Measurements from ENCODE around the gene FOSL2.

Gene FOSL2

DNA sequence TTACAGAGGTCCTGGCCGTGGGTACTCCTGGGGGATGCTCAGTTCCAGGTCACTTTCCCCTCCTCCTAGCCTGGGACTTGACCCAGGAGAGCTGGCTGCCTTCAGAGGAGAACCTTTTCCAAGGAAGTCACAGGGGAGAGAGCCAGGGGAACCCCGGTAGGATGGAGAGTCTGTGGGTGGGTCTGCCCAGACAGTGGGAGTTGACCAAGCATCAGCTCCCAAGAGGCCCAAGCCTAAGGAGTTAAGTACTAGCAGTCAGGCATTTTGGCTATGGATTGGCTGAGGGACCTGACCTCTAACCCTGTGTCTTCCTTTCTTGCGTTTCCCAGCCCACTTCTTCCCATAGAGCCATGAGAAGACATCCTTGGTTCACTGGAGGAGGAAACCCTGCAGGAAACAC lies 54.4 kb downstream of the FOSL2 start:
- in situ Hi-C loops (cut with HindIII; ENCODE audit: low sequenced_read_pairs): no loop called here

DNA sequence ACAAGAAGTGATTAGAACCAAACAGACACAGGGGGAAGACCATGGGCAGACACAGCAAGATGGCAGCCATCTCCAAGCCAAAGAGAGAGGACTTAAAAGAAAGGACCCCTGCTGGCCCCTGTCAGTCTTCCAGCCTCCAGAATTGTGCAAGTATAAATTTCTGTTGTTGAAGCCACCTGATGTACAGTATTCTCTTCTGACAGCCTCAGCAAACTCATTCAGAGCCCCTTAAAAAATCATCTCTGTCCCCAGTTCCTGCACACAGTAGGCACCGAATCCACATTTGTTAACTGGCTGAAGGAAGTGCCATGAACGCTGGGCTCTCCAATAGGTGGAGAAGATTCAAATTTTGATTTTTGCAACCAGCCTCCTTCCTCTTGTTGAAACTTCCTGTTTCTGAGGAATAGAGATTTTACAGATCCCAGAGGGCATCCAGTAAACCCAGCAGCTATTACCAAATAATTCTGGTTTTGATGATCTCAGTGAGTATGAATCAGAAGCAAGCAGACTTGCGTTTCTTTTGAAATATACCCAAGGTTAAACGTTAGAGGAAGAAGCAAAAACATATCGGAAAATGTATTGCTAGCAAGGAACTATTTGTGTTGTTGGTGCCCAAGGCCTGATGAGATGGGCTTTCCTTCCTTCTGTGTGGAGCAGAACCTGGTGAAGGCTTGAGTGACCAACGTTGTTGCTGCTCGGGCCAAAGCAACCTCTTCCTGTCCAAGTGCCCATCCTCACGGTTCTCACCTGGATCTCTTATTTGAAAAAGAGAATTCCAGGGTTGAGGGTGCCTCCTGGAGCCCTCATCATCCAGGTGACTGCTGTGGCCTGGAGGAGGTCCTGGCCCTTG lies 55.5 kb downstream of the FOSL2 start:
- in situ Hi-C loops (cut with HindIII; ENCODE audit: low sequenced_read_pairs): no loop called here

DNA sequence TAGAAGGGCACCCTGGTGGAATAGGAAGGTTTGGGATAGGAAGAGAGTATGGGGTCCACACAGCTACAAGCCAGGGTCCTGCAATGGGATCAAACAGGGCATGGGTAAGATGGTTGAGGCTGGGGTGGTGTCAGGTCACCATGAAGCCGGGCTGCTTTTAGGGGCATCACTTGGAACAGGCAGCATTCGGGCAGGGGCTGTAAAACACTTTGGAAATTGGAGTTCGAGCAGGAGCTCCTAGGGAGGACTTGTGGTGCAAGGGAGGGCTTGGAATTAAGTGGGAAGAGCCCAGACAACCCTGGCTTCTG lies 56.1 kb downstream of the FOSL2 start:
- in situ Hi-C loops (cut with HindIII; ENCODE audit: low sequenced_read_pairs): no loop called here

DNA sequence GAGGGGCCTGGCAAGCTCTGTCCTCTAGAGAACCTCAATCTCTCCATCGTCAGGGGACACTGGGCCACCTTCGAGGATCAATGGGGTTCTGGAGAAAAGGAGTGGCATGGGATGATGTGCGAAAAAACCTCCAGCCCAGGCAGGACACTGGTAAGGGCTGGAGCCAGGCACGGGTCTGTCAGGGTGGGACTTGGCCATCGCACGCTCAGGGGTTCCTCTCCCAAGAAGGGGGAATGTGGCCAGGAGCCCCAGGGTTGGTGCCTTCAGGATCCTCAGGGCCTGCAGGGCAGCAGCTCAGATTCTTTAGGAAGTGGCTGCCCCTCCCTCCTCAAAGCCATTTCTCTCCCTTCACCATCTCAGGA lies 56.4 kb downstream of the FOSL2 start:
- in situ Hi-C loops (cut with HindIII; ENCODE audit: low sequenced_read_pairs): no loop called here

DNA sequence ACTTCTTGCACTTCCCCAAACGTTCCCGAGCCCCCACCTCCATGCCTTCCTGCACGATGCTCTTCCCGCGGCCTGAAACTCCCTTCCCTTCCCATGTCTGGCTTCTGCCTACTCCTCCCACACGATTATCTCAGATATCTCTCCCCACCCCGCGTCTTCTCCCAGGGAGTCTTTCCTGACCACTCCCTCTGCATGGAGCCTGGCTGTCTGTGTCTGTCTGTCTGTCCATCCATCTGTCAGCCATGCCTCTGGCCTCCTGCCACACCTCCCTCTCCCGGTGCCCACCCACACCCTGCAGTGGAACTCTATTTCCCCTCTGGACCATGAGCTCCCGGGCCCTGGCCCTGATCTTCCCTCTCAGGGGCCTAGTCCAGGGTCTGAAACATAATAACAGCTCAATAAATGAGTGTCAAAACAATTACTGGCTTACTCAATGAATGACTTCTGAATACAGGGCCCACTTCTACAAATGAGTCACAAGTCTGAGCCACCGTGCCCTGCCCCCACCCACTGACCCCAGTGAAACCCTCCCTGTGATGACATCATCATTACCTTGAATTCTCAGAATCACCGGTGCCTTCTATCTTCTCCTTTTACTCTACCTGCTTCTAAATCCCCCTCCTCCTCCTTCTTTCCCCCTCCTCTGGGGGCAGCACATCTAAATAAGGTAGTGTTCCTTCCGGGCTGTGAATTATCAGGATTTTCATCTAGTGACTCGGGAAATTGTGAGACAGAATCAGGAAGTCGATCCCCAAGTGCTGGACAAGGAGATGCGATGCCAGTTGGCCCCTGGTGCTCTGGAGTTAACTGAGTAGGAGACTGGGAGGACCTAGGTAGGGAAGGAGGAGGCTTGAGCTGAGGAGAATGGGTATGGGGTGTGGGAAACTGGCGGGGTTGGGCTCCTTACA lies 57.1 kb downstream of the FOSL2 start:
- in situ Hi-C loops (cut with HindIII; ENCODE audit: low sequenced_read_pairs): no loop called here

DNA sequence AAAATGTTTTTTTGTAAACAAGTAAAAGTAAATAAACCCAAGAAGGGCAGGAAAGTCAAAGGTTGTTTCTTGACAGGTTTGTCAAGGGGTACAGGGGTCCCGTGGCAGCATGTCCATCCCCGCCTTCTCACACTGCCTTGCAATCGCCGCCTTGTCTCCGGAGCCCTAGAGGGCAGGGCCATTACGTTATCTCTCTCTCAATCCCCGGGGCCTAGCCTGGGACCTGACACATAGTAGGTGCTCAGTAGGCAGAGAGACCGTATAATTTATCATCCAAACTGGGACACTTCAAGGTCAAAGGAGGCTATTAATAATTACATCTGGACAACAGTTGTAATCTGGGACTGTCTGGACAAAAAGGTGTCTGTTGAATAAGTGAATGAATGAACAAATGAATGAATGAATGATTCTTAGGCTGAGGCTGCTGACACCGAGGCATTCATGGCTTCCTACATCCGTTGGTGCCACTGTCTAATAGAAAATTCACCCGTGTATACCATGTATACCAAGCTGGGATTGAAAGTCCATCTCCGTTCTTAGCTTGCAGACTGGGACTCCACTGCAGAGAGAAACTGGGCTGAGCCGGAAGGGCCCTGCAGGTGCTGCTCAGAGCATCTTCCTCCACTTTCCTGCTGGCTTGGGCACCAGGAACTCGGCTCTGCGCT lies 58.4 kb downstream of the FOSL2 start:
- in situ Hi-C loops (cut with HindIII; ENCODE audit: low sequenced_read_pairs): no loop called here

DNA sequence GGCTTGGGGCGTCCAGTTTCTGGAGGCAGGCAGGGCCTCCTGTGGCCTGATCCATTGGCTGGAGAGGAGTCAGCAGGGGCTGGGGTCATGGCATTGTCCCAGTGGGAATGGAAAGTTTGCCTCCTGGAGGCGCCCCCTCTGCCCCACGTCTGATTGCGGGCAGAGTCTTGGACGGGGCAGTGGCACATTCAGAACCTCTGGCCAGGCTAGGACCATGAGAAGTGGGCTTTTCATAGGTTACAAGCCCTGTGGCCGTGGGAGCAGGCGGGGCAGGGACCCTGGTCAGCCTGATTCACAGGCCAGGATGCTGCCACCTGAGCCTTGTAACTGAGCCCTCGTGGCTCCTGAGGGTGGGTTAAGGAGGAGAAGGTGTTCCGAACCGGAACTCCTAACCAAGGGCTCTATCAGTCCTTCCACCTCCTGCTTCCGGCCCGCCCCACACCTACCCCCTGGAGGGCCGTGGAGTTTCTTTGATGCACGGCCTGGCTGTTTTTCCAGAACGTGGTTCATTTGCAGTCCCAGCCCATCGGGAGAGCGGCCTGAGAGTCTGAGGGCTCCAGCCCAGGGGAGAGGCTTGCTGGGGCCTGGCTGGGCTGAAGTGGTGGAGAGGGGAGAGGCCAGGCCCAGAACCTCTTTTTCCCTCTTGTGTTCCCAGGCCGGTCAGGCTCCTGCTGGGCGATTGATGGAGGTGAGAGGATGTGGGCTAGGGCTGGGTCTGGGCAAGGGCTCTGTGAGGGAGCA lies 59.3 kb downstream of the FOSL2 start:
- in situ Hi-C loops (cut with HindIII; ENCODE audit: low sequenced_read_pairs): no loop called here

DNA sequence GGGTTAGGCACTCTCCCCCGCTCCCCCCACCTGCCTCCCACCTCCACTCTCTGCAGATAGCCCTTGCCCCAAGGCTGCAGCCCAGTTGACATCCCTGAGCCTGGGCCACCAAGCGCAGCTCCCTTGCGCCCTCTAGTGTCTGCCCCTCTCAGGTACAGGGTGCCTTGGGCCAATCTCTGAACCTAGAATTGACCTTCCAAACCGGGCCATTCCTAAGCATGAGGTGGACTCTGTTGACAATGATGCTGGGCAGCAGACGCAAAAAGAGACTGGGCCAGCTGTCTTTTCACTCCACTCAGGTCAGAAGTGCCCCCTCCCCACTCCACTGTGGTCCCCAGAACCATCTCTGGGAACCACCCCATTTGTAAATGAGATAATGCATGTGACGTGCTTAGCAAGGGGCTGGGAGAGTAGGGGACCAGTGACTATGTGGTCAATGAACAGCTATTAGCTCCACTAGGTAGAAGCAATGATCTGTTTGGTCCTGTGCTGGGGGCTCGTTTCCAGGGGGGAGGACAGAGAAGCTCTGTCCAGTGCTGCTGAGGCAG lies 60.0 kb downstream of the FOSL2 start:
- in situ Hi-C loops (cut with HindIII; ENCODE audit: low sequenced_read_pairs): no loop called here

DNA sequence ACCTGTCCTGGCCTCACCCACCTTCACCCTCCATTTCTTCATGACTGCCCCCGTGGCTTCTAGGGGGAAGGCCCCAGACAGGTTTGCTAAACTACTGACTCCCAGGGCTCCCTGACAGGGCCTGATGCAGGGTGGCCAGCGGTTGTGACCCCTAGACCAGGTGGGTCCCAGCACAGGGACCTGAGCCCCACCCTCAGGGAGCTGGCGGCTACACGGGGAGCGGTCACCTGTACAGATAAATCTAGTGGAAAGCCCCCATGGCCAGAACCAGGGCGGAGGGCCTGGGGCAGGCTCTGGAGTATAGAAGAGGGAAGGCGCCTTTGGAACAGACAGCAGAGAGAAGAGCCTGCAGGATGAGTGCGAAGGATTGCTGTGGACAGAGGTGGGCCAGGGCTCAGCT lies 60.7 kb downstream of the FOSL2 start:
- in situ Hi-C loops (cut with HindIII; ENCODE audit: low sequenced_read_pairs): no loop called here

DNA sequence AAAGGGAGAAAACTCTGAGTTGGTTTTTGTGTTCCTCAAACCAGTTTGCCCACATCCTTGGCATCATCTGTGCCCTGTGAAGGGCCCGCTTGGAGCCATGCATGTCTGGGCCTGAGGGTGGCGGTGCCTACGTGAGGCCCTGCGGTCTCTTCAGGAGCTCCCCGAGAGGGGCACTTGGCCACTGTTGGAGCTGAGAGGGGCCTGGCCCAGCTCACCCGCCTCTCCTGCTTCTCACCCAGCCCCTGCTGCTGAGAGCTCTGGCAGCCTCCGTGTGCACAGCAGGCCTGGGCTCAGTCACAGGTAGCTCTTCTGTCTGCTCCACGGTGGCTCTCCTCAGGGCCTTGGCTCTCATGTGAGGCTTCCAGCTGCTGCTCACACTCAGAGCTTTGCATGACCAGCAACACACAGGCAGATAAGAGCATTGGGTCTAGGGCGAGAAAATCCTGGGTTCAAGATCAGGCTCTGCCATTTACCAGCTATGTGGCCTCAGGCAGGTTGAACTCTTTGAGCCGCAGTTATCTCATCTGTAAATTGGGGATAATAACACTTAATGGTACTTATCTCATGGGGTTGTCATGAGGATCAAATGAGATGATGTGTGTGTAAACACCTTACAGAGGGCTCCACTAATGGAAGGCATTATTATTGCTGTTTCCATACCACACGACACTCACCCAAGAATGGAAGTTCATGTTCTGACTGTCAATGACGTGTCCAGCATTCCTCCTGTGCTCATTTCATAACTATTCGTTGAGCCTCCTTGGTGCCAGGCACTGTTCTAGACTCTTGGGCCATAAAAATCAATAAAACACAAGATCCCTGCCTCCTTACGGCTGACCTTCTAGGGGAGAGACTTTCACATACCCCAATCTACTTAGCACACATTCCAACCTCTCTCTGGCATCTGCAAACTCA lies 61.6 kb downstream of the FOSL2 start:
- in situ Hi-C loops (cut with HindIII; ENCODE audit: low sequenced_read_pairs): no loop called here

DNA sequence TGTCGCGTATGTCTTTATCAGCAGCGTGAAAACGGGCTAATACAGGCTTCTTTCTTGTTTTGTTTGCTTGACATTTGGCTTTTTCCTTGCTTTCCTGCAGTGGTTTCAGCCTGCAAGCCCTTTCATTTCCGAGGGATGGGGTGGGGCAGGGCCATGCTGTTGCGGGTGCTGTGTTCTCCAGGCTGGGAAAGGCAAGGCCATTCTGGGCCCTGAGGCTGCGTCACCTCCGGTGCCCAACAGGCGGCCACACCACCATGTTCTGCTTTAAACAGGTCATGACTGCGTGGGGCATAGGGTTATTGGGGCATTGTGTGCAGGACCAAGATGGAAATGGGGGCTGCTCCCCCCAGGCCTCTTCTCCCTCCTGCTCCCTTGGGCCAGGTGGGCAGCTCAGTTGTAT lies 64.6 kb downstream of the FOSL2 start:
- in situ Hi-C loops (cut with HindIII; ENCODE audit: low sequenced_read_pairs): no loop called here

DNA sequence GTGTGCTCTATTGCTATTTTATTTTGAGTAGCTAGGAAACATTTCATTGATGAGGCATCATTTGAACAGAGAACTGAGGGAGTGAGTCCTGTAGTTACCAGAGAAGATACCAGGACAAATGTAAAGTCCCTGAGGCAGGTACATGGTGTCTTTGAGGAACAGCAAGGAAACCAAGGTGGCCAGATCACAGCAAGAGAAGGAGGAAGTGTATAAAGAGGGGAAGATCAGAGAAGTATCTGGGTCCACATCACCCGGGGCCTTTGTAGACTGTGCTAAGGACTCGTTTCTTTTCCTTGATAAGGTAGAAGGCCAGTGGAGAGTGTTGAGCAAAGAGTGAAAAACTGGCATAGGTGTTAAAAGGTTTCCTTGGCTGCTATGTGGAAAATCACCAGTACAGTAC lies 68.4 kb downstream of the FOSL2 start:
- in situ Hi-C loops (cut with HindIII; ENCODE audit: low sequenced_read_pairs): no loop called here

DNA sequence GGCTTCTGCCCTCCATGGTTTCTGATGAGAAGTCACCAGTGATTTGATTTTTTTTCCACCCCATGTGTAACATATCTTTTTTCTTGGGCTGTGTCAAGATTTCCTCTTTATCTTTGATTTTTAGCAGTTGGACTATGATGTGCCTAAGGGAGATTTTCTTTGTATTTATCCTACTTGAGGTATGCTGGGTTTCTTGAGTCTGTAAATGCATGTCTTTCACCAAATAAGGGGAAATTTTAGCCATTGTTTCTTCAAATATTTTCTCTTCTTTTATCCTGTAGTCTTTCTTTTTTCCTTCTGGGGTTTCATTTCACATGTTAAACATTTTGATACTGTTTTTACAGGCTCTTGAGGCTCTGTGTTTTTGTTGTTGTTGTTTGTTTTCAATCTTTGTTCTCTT lies 69.5 kb downstream of the FOSL2 start:
- in situ Hi-C loops (cut with HindIII; ENCODE audit: low sequenced_read_pairs): no loop called here

DNA sequence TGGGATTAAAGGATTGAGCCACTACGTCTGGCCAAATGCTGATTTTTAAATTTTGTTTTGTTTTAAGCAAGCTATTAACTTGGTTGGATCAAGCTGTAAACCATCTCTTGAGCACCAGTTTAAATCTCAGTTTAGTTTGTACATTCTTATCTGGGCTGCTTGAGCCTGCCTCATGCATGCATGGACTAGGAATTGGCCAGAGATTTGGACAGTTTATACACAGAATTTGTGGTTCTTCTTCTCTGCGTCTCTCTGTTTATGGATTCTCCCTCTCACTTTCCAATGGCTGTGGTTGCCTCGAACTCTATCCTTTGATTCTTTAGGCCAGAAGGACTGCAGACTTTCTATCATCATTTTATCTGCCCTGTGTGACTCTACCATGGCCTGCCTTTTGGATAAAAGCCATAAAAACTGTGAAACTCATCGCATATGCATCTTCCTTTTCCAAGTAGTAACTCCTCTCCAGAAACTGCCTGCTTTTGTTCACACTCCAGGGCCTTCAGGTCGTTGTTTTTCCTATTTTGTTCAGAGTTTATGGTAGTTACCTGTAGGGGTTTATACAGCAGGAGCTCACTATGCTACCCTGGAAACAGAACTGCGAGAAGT lies 70.7 kb downstream of the FOSL2 start:
- in situ Hi-C loops (cut with HindIII; ENCODE audit: low sequenced_read_pairs): no loop called here

DNA sequence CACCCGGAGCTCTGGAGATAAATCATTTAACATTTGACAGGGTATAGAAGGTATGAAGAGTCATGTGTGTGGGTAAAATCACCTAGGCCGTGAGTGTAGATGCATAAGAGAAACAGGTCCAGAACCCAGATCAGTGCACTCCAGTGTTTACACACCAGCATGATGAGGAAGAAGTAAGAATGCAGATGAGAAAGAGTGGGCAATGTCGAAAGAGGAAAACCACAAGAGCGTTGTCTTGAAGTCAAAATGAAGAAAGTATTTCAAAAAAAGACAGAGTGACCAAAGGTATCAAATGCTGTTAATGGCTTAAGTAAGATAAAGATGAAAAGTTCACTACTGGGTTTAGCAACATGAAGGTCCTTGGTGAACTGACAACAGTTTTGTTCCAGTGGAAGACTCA lies 71.2 kb downstream of the FOSL2 start:
- in situ Hi-C loops (cut with HindIII; ENCODE audit: low sequenced_read_pairs): no loop called here

DNA sequence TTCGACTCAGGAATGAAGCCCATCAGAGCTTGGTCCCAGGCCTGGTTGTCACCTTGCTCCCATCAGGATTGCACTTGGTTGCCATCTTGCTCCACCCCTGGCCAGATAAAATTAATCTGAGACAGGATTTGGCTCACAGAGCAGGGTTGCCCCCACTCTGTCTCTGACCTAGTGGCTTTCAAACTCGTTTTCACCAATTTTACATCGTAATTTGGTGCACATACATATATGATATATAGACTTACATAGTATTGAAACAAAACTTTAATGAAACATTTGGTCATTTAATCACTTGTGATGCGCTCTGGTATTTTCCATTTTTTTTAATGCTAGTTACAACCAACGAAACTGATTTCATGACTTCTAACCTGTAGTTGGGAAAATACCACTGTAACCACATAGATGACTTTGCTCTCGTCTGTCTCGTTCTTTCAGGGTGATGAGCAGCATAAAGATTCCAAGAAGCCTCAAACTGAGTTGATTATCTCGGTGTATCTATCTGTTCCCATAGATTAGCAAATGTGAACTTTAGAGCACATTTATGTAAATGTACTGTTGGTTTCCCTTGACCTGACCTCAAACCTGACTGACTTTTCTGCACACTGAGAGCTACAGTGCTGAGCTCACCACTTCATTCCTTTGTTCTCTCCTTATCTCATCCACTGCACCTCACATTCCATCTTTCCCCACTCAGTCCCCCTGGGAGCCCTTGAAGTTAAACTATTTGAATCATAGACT lies 72.7 kb downstream of the FOSL2 start:
- in situ Hi-C loops (cut with HindIII; ENCODE audit: low sequenced_read_pairs): no loop called here

Measured in DLD1 (cell line).